NCI-H1105 treated with DMSO at 0.1 percent for 48 hours (cell line): ENCODE data around the gene VPS35L.

ENCODE experiments used
- DNase-seq: peaks from one replicate; lab custom pipeline; 2025; lab: John Stamatoyannopoulos, UW

VPS35L gene

GRCh38 chr16:19691161-19691711, 135.7 kb downstream of the VPS35L start:
- DNase-seq, result no peak

DNA sequence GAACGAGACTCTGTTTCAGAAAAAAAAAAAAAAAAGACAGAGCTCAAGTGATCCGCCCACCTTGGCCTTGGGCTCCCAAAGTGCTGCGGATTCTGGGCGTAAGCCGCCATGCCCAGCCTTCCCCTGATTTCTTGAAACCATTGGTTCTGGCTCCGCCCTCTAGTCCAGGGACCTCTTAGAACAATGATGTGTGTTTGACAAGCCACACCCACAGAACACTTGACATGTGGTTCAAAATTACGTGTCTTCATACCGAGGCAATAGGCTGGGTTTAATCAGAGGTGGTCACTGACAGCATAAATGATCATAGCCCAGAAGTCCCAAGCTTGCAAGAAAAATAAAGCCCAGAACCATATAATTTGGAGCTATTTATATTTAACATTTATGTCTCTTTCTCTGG, 139.5 kb downstream of the VPS35L start:
- DNase-seq, result no peak

DNA sequence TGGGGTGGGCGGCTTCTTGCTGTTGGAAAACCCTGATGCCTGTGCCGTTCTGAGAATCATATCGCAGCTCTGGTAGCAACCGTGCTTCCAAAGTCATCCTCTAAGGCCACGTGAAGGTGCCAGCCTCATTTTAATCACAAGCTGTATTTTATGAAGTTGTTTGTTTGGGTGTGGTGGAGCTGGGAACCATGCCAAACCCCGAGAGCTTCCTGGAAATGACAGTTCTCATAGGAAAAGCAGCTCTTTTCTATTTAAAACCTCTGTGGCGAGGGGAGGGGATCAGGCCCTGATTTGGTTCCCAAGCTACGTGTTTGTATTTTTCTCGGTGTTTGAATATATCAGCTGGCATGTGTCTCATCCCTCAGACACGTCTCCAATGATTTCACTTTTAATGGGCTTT, 140.8 kb downstream of the VPS35L start:
- peak; percentile 80 for DNase-seq

DNA sequence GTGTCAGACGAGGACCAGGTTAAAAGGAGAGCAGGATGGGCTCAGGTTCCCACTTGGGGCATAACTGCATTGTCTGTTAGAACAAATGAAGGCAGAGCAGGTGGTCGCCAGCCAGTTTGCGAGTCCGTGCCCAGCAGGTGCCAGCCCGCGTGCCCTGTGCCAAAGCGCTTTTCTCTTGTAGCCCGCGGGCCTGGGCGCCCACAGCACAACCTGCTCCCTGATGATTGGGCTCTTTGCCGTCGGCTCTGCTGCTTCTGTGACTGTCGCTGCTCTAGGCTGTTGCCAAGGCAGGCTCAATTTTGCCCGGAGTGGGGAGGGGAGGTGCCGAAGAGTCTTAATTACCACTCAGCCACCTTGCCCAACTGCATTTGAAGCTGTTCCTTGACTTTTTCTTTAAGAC, 141.5 kb downstream of the VPS35L start:
- DNase-seq, result peak; percentile 77

DNA sequence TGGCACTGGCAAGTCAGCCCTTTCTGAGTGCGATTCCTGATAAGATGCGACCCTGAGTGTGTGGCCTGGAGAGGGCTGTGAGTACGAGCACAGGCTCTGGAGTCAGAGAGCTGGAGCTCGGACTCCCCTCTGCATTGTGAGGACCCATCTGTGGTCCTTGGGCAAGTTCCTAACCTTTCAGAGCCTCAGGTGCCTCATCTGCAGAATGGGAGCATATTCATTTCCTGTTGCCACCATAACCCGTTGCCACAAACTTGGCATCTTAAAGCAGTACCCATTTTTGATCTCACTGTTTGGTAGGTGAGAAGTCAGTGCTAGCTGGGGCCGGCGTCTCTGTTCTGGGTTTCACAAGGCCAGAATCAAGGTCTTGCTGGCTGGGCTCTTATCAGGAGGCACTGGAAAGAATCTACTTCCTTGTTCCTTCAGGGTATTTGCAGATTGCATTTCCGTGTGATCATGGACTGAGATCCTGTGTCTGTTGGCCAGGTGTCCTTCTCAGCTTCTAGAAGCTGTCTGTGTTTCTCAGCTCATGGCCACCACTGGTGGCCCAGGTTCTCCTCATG, 142.3 kb downstream of the VPS35L start:
- no peak for DNase-seq

GRCh38 chr16:19698480-19699465, 143.3 kb downstream of the VPS35L start:
- no peak for DNase-seq

DNA sequence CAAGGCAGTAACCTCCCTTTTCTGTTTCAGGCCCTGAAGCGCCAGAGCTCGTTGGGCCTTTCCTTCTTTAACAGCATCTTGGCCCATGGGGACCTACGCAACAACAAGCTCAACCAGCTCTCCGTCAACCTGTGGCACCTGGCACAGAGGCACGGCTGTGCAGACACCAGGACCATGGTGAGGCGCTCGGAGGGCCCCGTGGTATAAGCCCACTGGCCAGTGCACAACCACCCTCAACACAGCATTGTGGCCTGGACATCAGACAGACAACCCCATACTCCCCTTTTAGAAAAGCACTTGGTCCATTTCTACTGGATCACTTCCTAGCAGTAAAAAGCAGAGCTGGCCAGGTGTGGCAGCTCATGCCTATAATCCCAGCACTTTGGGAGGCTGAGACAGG, 144.0 kb downstream of the VPS35L start:
- no peak for DNase-seq

- no peak for DNase-seq
Observed at GRCh38 chr16:19700319-19700781, 144.8 kb downstream of the VPS35L start.

GRCh38 chr16:19701091-19701490, 145.6 kb downstream of the VPS35L start:
- no peak for DNase-seq

- no peak for DNase-seq
Observed at GRCh38 chr16:19703172-19703889, 147.8 kb downstream of the VPS35L start.

DNA sequence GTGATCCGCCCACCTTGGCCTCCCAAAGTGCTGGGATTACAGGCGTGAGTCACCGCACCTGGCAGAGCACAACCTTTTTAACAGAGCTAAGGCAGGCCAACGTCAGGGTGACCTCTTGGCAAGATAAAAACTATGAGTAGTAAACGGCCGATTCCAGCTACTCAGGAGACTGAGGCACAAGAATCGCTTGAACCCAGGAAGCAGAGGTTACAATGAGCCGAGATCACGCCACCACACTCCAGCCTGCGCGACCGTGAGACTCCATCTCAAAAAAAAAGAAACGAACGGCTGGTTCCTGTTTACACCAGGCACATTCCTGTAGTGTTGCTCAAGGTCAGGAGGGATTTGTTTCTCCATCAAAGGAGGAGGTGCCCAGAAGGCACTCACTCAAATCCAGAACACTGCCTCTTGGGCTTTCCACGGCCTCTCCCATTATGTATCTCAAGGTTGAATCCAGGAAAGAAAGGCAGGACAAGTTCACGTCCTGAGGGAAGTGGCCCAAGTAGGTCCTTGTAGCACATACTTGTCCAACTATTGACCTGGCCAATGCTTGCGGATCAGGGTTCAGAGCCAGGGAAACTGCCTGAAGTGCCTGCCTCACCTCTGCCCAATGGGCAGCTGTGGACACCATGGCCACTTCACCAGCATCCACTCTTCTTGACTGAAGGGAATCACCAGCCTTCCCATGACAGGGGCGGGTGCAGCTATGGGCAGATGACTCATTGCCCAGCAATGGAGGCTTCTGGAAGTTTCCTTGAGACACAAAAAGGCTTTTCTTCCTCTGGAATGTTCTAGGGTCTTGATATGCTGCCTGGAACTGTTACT, 149.0 kb downstream of the VPS35L start:
- no peak for DNase-seq

GRCh38 chr16:19705146-19705501, 149.6 kb downstream of the VPS35L start:
- DNase-seq, result no peak

DNA sequence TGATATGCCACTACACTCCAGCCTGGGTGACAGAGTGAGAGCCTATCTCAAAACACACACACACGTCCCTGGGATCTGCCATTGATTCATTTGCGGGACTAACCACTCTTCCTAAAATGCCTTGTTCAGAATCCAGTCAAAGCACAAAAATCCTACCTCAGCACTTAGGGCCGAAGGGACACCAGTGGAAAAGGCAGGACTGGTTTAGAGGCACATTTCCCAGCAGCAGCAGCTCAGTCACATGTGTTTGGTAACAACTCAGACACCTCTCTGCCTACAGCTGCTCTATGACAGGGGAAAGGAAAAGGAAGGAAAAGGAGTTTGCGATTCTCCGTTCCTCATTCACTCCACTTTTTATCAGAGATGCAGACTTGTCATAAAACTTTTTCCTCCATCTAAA, 150.3 kb downstream of the VPS35L start:
- no peak for DNase-seq

GRCh38 chr16:19706846-19707245, 151.3 kb downstream of the VPS35L start:
- DNase-seq, result no peak

DNA sequence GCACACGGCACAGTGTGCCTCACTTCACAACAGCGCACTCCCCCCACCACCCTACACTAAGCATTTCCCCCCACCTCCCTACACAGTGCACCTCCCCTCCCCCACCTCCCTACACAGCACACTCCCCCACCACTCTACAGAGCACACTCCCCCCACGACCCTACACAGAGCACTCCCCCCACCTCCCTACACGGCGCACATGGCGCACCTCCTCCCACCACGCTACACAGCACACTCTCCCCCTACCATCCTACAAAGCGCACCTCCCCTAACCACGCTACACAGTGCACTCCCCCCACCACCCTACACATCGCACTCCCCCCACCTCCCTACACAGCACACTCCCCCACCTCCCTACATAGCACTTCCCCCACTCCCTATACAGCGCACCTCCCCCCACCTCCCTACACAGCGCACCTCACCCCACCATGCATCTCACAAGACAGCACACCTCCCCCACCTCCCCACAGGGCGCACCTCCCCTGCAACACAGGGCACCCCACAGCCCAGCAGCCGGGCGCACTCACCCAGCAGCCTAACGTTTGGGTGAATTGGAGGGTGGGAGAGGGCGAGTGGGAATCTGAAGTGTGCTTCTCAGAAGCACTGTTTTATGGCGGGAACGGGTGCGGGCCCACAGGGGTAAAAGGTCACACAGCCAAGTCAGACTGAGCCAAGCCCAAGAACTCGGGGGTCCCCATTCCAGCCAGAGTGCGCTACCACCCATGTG, 152.2 kb downstream of the VPS35L start:
- DNase-seq, result no peak

- no peak for DNase-seq
Observed at GRCh38 chr16:19708296-19709205, 153.0 kb downstream of the VPS35L start.

GRCh38 chr16:19709381-19710136, 154.1 kb downstream of the VPS35L start:
- DNase-seq, result no peak

DNA sequence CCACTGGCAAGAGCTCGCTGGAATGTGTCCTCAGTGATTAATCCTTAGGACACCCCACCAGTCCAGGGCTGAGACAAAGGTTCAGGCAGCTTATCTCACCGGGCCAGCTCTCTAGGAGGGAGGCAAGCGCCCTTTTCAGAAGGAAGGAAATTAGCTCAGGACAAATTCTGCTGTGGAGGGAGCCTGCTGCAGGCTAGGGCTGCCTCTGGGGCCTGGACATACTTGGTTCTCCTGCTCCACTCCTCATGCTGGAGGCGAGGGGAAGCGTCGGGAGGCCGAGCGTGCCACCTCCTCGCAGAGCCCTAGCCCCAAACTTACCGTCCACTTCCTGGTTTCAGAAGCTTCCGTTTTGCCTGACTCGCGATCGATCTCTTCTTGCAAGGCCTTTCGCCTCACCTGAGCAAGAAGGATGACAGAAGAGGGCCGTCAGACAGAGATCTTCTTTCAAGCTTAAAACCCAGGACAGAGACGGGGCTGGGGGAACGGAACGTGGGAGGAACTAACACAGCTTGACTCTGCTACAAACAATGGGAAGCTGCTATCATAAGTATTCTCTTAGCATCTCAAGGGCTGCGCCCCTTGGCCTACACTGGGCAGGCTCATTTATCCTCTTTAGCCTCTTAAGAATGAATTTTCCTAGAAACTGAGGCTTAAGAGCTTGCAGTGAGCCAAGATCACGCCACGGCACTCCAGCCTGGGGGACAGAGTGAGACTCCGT, 154.8 kb downstream of the VPS35L start:
- no peak for DNase-seq
